Cerebellar nuclear complex (tissue), 1 donor: ENCODE measurements around the gene LRRC8A.

Source experiments
- DNase-seq, 2 experiments: peaks; one replicate each; lab custom pipeline; 2025; lab: John Stamatoyannopoulos, UW

Gene LRRC8A

GRCh38 chr9:128901822-128902221 is 19.9 kb downstream of the LRRC8A start:
- no peak for DNase-seq

GRCh38 chr9:128902351-128903078 is 20.6 kb downstream of the LRRC8A start:
- DNase-seq, result no peak

GRCh38 chr9:128903079-128903461 is 21.1 kb downstream of the LRRC8A start:
- DNase-seq, result no peak

GRCh38 chr9:128903871-128904620 is 22.1 kb downstream of the LRRC8A start:
- DNase-seq, result no peak

GRCh38 chr9:128905964-128906363 is 24.0 kb downstream of the LRRC8A start:
- no peak for DNase-seq

- no peak for DNase-seq
Observed at GRCh38 chr9:128906741-128907140, 24.8 kb downstream of the LRRC8A start.

GRCh38 chr9:128908372-128908771 is 26.4 kb downstream of the LRRC8A start:
- no peak for DNase-seq

GRCh38 chr9:128909859-128910258 is 27.9 kb downstream of the LRRC8A start:
- no peak for DNase-seq

GRCh38 chr9:128910906-128911305 is 29.0 kb downstream of the LRRC8A start:
- DNase-seq, result no peak

GRCh38 chr9:128911529-128912035 is 29.6 kb downstream of the LRRC8A start:
- no peak for DNase-seq

- DNase-seq, result no peak
Observed at GRCh38 chr9:128912270-128912853, 30.4 kb downstream of the LRRC8A start.

- DNase-seq, result no peak
Observed at GRCh38 chr9:128913048-128913900, 31.3 kb downstream of the LRRC8A start.

GRCh38 chr9:128913995-128914772 is 32.3 kb downstream of the LRRC8A start:
- no peak for DNase-seq

- no peak for DNase-seq
Observed at GRCh38 chr9:128916204-128916603, 34.3 kb downstream of the LRRC8A start.

GRCh38 chr9:128916745-128917144 is 34.8 kb downstream of the LRRC8A start:
- DNase-seq, result no peak

- peak in 1 of 2 experiments; percentile 48 for DNase-seq
Observed at GRCh38 chr9:128917151-128917849, 35.4 kb downstream of the LRRC8A start.

GRCh38 chr9:128918921-128919320 is 37.0 kb downstream of the LRRC8A start:
- DNase-seq, result no peak

GRCh38 chr9:128919402-128920089 is 37.6 kb downstream of the LRRC8A start:
- DNase-seq, result no peak

- DNase-seq, result no peak
Observed at GRCh38 chr9:128920381-128921058, 38.6 kb downstream of the LRRC8A start, which contains the start of gene PHYHD1. Gene PHYHD1, plus strand, starts transcription at chr9:128920982. Its CDS starts 1,342 bp downstream, at chr9:128922324.
